SKM-1 (cell line): Measurements from ENCODE around the gene UBTD2.
"Not testable (repeated sequence)": the region's sequence is repeated elsewhere in the genome, so short reads cannot be mapped to it uniquely, and the experiment has no call there.

Source experiments
- DNase-seq: peaks from one replicate; lab custom pipeline; 2025; ENCODE audit not compliant: unreplicated experiment; lab: John Stamatoyannopoulos, UW

Gene UBTD2

GRCh38 chr5:172293054-172293744 is 9.6 kb upstream of the UBTD2 start:
- DNase-seq = peak; percentile 44

GRCh38 chr5:172291837-172292236 is 8.3 kb upstream of the UBTD2 start:
- DNase-seq = not testable (repeated sequence)

GRCh38 chr5:172288465-172288864 is 4.9 kb upstream of the UBTD2 start:
- no peak for DNase-seq

GRCh38 chr5:172287140-172287539 is 3.6 kb upstream of the UBTD2 start:
- not testable (repeated sequence) for DNase-seq

GRCh38 chr5:172285226-172286143 is 1.9 kb upstream of the UBTD2 start:
- DNase-seq = no peak

GRCh38 chr5:172284611-172284980 is 1.0 kb upstream of the UBTD2 start:
- no peak for DNase-seq

GRCh38 chr5:172283862-172284610 is 472 bp upstream of the UBTD2 start:
- DNase-seq = peak; percentile 61

- DNase-seq = no peak
These were observed 1.1 kb downstream of the UBTD2 start for GRCh38 chr5:172282272-172283019.

- DNase-seq = no peak
These were observed 2.2 kb downstream of the UBTD2 start for GRCh38 chr5:172281346-172281745.

GRCh38 chr5:172280929-172281328 is 2.6 kb downstream of the UBTD2 start:
- DNase-seq = no peak

GRCh38 chr5:172280317-172280716 is 3.2 kb downstream of the UBTD2 start:
- DNase-seq = no peak

- DNase-seq = no peak
These were observed 5.2 kb downstream of the UBTD2 start for GRCh38 chr5:172278356-172278755.

- DNase-seq = no peak
These were observed 7.3 kb downstream of the UBTD2 start for GRCh38 chr5:172276214-172276613.

- no peak for DNase-seq
These were observed 8.4 kb downstream of the UBTD2 start for GRCh38 chr5:172274951-172275753.

- no peak for DNase-seq
These were observed 15.6 kb downstream of the UBTD2 start for GRCh38 chr5:172267943-172268342.

- no peak for DNase-seq
These were observed 16.9 kb downstream of the UBTD2 start for GRCh38 chr5:172266676-172267092.

- DNase-seq = no peak
These were observed 17.4 kb downstream of the UBTD2 start for GRCh38 chr5:172266071-172266675.

- DNase-seq = no peak
These were observed 18.7 kb downstream of the UBTD2 start for GRCh38 chr5:172264815-172265395.

GRCh38 chr5:172255444-172255843 is 28.1 kb downstream of the UBTD2 start:
- no peak for DNase-seq
